Activated T-cell treated with anti-CD3 and anti-CD28 coated beads for 1 hour (primary cell): ENCODE measurements around the gene CCNDBP1.
"Not testable (repeated sequence)": the region's sequence is repeated elsewhere in the genome, so short reads cannot be mapped to it uniquely, and the experiment has no call there.

Source experiments
- DNase-seq: peaks from one replicate; pipeline ENCODE4 v3.0.0-alpha.2; 2020; ENCODE audit warnings: low read depth

Gene CCNDBP1

GRCh38 chr15:43218908-43219706 lies 33.9 kb downstream of the CCNDBP1 start:
- no peak for DNase-seq

GRCh38 chr15:43219929-43220928 lies 35.0 kb downstream of the CCNDBP1 start:
- no peak for DNase-seq

GRCh38 chr15:43220991-43221403 lies 35.8 kb downstream of the CCNDBP1 start, which contains the start of gene EPB42:
EPB42 (minus strand) TSS chr15:43221018; CDS start chr15:43220825, 193 bp downstream.
- no peak for DNase-seq

GRCh38 chr15:43221422-43221821 lies 36.2 kb downstream of the CCNDBP1 start:
- DNase-seq, result no peak

- DNase-seq, result peak; percentile 3
Measured at GRCh38 chr15:43225201-43225949, 40.2 kb downstream of the CCNDBP1 start.

- not testable (repeated sequence) for DNase-seq
Measured at GRCh38 chr15:43225950-43226255, 40.7 kb downstream of the CCNDBP1 start.

GRCh38 chr15:43226436-43227305 lies 41.5 kb downstream of the CCNDBP1 start:
- DNase-seq, result no peak

- no peak for DNase-seq
Measured at GRCh38 chr15:43229977-43230376, 44.8 kb downstream of the CCNDBP1 start.

- no peak for DNase-seq
Measured at GRCh38 chr15:43230640-43231115, 45.5 kb downstream of the CCNDBP1 start.

- DNase-seq, result no peak
Measured at GRCh38 chr15:43232289-43232874, 47.2 kb downstream of the CCNDBP1 start.

- DNase-seq, result no peak
Measured at GRCh38 chr15:43235536-43235935, 50.3 kb downstream of the CCNDBP1 start.

GRCh38 chr15:43237842-43238470 lies 52.8 kb downstream of the CCNDBP1 start:
- DNase-seq, result no peak

GRCh38 chr15:43238671-43239131 lies 53.5 kb downstream of the CCNDBP1 start:
- DNase-seq, result no peak

- DNase-seq, result no peak
Measured at GRCh38 chr15:43239732-43240491, 54.7 kb downstream of the CCNDBP1 start.

- no peak for DNase-seq
Measured at GRCh38 chr15:43241100-43241499, 55.9 kb downstream of the CCNDBP1 start.

GRCh38 chr15:43242616-43243015 lies 57.4 kb downstream of the CCNDBP1 start:
- no peak for DNase-seq

- no peak for DNase-seq
Measured at GRCh38 chr15:43243020-43243645, 57.9 kb downstream of the CCNDBP1 start.

- no peak for DNase-seq
Measured at GRCh38 chr15:43244092-43244491, 58.9 kb downstream of the CCNDBP1 start.
